Activated naive CD8-positive, alpha-beta T cell treated with anti-CD3 and anti-CD28 coated beads, Interleukin-2, amount 50 U/mL, for 24 hours (primary cell): ENCODE data around the gene MYOCD.

Source experiments
- ATAC-seq: fragments of 150-1000 bp; cut with Tn5 transposase; one replicate; pipeline ENCODE4 v1.10.0; 2021
- DNase-seq: peaks from one replicate; pipeline ENCODE4 v3.0.0; 2021
- H3K27ac Mint-ChIP-seq: one replicate; pipeline ENCODE4 v1.8.0; 2021; ENCODE audit warnings: mild to moderate bottlenecking, mixed read lengths
- H3K27me3 Mint-ChIP-seq: one replicate; pipeline ENCODE4 v1.8.0; 2021; ENCODE audit warnings: mixed read lengths
- H3K36me3 Mint-ChIP-seq: one replicate; pipeline ENCODE4 v1.8.0; 2021; ENCODE audit warnings: low read depth, mixed read lengths
- H3K4me1 Mint-ChIP-seq: one replicate; pipeline ENCODE4 v1.8.0; 2021; ENCODE audit warnings: mixed read lengths
- H3K4me3 Mint-ChIP-seq: one replicate; pipeline ENCODE4 v1.8.0; 2021; ENCODE audit warnings: mild to moderate bottlenecking, moderate library complexity, mixed read lengths
- H3K9me3 Mint-ChIP-seq: one replicate; pipeline ENCODE4 v1.8.0; 2021; ENCODE audit warnings: mixed read lengths

MYOCD gene

GRCh38 chr17:12790249-12791106 lies 124.8 kb downstream of the MYOCD start:
- Mint-ChIP-seq H3K27me3 (peaks cover 45% of the 10 kb centered on the region), H3K4me3 (peak overlapping the region; percentile 60), H3K36me3 (no peaks in the 10 kb centered on the region), H3K27ac (no peak overlapping the region), H3K4me1 (peaks cover 6% of the 10 kb centered on the region), H3K9me3 (peaks cover 3% of the 10 kb centered on the region)
- DNase-seq (no peak), ATAC-seq (no peak)

DNA sequence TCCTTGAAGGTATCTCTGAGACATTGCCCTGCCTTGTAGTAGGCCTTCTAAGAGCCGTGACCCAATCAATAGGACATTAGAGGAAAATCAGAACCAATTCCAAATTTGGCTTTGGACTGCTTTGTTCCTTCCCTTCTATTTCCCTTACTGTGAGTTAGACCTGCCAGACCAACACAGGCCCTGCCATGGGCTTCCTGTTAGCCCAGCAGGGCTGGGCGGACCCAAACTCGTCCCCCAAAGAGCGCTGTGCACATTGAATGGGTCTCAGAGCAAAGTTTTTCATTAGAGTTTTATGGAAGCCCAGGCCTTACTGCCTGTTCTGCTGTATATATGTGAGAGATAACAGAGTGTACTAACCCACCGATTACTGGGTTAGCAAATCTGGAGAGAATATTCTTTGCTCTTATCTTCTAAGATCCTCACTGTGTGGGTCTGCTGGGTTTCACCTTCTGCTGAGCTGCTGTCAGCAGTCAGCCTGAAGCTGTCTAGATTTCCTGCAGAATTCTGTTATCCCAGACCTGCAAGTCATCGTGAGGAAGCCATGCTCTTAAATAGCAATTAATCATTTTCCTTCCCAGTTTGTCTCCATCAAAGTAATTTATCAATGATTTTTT lies 129.3 kb downstream of the MYOCD start:
- Mint-ChIP-seq H3K4me1 (peaks cover 4% of the 10 kb centered on the region), H3K27ac (no peak overlapping the region)

GRCh38 chr17:12800855-12801365 lies 135.2 kb downstream of the MYOCD start:
- no peak for ATAC-seq
- no peak for DNase-seq
- H3K9me3 Mint-ChIP-seq, result peaks cover 10% of the 10 kb centered on the region

More for the DNA sequence above, 129.3 kb downstream of the MYOCD start:
- Mint-ChIP-seq H3K36me3 (no peaks in the 10 kb centered on the region), H3K4me3 (no peak overlapping the region), H3K27me3 (peaks cover 24% of the 10 kb centered on the region), H3K9me3 (peaks cover 13% of the 10 kb centered on the region)
- DNase-seq (no peak), ATAC-seq (no peak)

DNA sequence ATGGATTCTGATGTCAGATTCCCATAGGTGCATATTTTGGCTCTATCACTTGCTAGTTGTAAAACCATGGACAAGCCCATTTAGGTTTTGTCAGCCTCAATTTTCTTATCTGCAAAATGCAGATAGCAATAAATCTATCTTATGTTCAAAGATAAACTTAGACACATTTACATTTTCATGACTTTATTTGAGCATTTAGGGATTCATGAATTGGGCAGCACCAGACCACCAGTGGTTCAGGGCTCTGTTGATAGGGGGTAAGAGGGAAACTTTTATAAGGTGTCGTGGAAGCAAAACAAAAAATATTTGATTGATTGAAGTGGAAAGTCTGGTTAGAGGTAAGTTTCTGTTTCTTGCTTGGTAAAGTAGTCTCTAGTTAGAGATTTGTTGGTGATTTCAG lies 140.9 kb downstream of the MYOCD start:
- Mint-ChIP-seq H3K27ac (no peak overlapping the region), H3K4me1 (no peaks in the 10 kb centered on the region), H3K4me3 (no peak overlapping the region), H3K36me3 (no peaks in the 10 kb centered on the region), H3K9me3 (peaks cover 28% of the 10 kb centered on the region), H3K27me3 (no peaks in the 10 kb centered on the region)
- ATAC-seq (no peak), DNase-seq (no peak)

More at GRCh38 chr17:12800855-12801365, 135.2 kb downstream of the MYOCD start:
- no peaks in the 10 kb centered on the region for H3K27me3 Mint-ChIP-seq
- H3K36me3 Mint-ChIP-seq, result no peaks in the 10 kb centered on the region
- no peak overlapping the region for H3K27ac Mint-ChIP-seq
- H3K4me3 Mint-ChIP-seq, result no peak overlapping the region
- no peaks in the 10 kb centered on the region for H3K4me1 Mint-ChIP-seq

- ATAC-seq, result no peak
- Mint-ChIP-seq H3K27ac (no peak overlapping the region), H3K4me3 (no peak overlapping the region), H3K9me3 (peaks cover 29% of the 10 kb centered on the region), H3K4me1 (no peaks in the 10 kb centered on the region), H3K36me3 (no peaks in the 10 kb centered on the region), H3K27me3 (no peaks in the 10 kb centered on the region)
- DNase-seq, result no peak
These were observed 143.0 kb downstream of the MYOCD start for GRCh38 chr17:12808723-12809122.

- ATAC-seq (no peak), DNase-seq (no peak)
- H3K36me3 Mint-ChIP-seq, result no peaks in the 10 kb centered on the region
These were observed 147.2 kb downstream of the MYOCD start for GRCh38 chr17:12812877-12813276.

DNA sequence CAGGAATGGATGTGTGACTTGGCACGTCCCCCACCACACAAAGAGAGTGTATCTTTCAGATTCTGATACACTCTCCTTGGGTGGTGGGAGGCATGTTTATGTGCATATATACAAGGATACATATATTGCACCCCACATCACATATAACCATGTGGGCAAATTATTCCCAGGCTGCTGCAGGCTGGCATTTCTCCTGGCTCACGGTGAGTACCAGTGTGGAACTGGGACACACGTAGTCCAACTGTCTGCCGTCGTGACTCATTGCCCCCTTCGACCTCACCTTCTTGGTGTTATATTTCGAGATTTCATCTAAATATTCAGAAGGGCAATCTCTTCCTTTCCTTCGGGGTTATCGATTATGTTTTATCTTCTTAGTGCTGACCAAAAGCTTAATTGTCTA lies 148.0 kb downstream of the MYOCD start:
- no peaks in the 10 kb centered on the region for H3K36me3 Mint-ChIP-seq
- no peak overlapping the region for H3K4me3 Mint-ChIP-seq
- H3K27me3 Mint-ChIP-seq, result no peaks in the 10 kb centered on the region
- peaks cover 22% of the 10 kb centered on the region for H3K9me3 Mint-ChIP-seq
- DNase-seq (no peak), ATAC-seq (no peak)
- peaks cover 2% of the 10 kb centered on the region for H3K4me1 Mint-ChIP-seq
- H3K27ac Mint-ChIP-seq, result no peak overlapping the region

More at GRCh38 chr17:12812877-12813276, 147.2 kb downstream of the MYOCD start:
- Mint-ChIP-seq H3K4me1 (peaks cover 2% of the 10 kb centered on the region), H3K9me3 (peaks cover 20% of the 10 kb centered on the region), H3K27ac (no peak overlapping the region), H3K27me3 (no peaks in the 10 kb centered on the region), H3K4me3 (no peak overlapping the region)

DNA sequence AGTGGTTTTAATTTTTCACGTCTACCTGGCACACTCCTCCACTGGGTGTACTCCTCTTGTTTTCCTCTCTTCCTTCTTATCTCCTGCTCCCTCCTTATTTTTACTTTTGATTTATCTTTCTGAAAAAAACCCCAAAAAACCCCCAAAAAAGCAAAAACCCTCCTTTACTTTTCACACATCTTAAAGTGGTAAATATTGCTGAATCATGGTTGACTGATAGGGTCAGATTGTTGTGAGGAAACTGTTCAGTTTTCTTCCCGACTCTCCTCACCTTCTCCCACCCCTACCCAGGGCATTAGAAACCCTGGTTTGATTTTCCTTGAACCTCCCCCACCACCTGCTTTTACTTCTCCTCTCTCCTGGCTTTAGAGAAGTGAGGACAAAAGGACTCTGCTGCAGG lies 149.0 kb downstream of the MYOCD start:
- no peak for ATAC-seq
- H3K36me3 Mint-ChIP-seq, result no peaks in the 10 kb centered on the region
- H3K27ac Mint-ChIP-seq, result no peak overlapping the region
- no peaks in the 10 kb centered on the region for H3K27me3 Mint-ChIP-seq
- DNase-seq, result no peak
- no peak overlapping the region for H3K4me3 Mint-ChIP-seq
- peaks cover 18% of the 10 kb centered on the region for H3K9me3 Mint-ChIP-seq
- peaks cover 2% of the 10 kb centered on the region for H3K4me1 Mint-ChIP-seq

GRCh38 chr17:12815642-12816141 lies 150.0 kb downstream of the MYOCD start:
- DNase-seq (no peak), ATAC-seq (no peak)
- Mint-ChIP-seq H3K36me3 (no peaks in the 10 kb centered on the region), H3K27me3 (no peaks in the 10 kb centered on the region), H3K4me3 (no peak overlapping the region), H3K4me1 (peaks cover 2% of the 10 kb centered on the region), H3K9me3 (peaks cover 17% of the 10 kb centered on the region), H3K27ac (no peak overlapping the region)
